Measurements from ENCODE around the gene SNX32. TPM values are rescaled to one million over a fixed set of nuclear protein-coding genes. Genes with fewer than 3 reads are reported as not detected.
A peak's percentile ranks its signal among the peaks of the same experiment; 100 is the strongest.

SNX32 gene
- total RNA-seq, 1 experiment from 2014 or later = not detected

GRCh38 chr11:65894034-65894591 lies 60.4 kb downstream of the SNX32 start:
- Histone ChIP-seq H3K4me3 (ENCODE audit: low read depth in 2 of 2, low read length in 2 of 2) (peak overlapping the region in 1 of 2 experiments; percentile 17; a peak in 2 of 4 replicates), H3K27ac (ENCODE audit: low read length) (peak overlapping the region; percentile 87), H3K4me1 (ENCODE audit: control insufficient read depth, insufficient read depth, low read length) (peaks cover 63% of the 10 kb centered on the region), H3K9me3 (ENCODE audit: control insufficient read depth, insufficient read depth, low read depth, low read length) (no peaks in the 10 kb centered on the region), H3K27me3 (ENCODE audit: control insufficient read depth, insufficient read depth, low read length) (no peaks in the 10 kb centered on the region), H3K36me3 (ENCODE audit: control insufficient read depth, insufficient read depth, low read length) (no peaks in the 10 kb centered on the region; the same call in 1 of the 2 replicates)
- 0 out of 4 replicates have a peak, but pooled peaks of 1 of the 2 experiments have one; percentile 21 for TF ChIP-seq REST (IDR thresholded peaks at IDR 0.05; ENCODE audit: insufficient read depth in 1 of 2, low read depth in 2 of 2, low read length in 1 of 2)
- TF ChIP-seq TCF7L2 (IDR thresholded peaks at IDR 0.05; ENCODE audit: low read depth, low read length) = 0 out of 2 replicates have a peak, but pooled peaks have one; percentile 32
- no peak for TF ChIP-seq SIN3A (IDR thresholded peaks at IDR 0.05; ENCODE audit: borderline replicate concordance, insufficient read depth, low read depth, low read length)
- peak; percentile 80 for TF ChIP-seq POLR2AphosphoS5 (IDR thresholded peaks at IDR 0.05; ENCODE audit: low read depth, low read length)
- no peak for DNase-seq (ENCODE audit: low read depth, low spot score)
- no TSS peak for BruUV-seq (replicated peaks)
- in situ Hi-C loops (cut with HindIII; ENCODE audit: low pct_unique_long_range_greater_than_20kb, low sequenced_read_pairs) = no loop called here
- CTCF ChIA-PET = no interaction called here
- intact Hi-C loops (cut with micrococcal nuclease; ENCODE audit: unreplicated experiment) = no loop called here
- ATAC-seq = no peak
- POLR2A ChIA-PET = interaction anchor here (0.5 to 1.1 kb wide), 5 partner anchors 18 to 226 kb away, joined by 3 to 12 read pairs (median 4); no protein-coding TSS in a partner anchor

GRCh38 chr11:65895482-65895981 lies 61.8 kb downstream of the SNX32 start:
- BruUV-seq (replicated peaks) = no TSS peak
- POLR2A ChIA-PET = interaction anchor here (0.6 to 4.4 kb wide), 5 partner anchors 16 to 379 kb away, joined by 3 to 37 read pairs (median 6); no protein-coding TSS in a partner anchor
- DNase-seq (ENCODE audit: low read depth, low spot score) = no peak
- no peak for ATAC-seq
- Histone ChIP-seq H3K36me3 (ENCODE audit: control insufficient read depth, insufficient read depth, low read length) (no peaks in the 10 kb centered on the region; the same call in 1 of the 2 replicates), H3K27ac (ENCODE audit: low read length) (peak overlapping the region; percentile 87), H3K4me1 (ENCODE audit: control insufficient read depth, insufficient read depth, low read length) (peaks cover 54% of the 10 kb centered on the region), H3K27me3 (ENCODE audit: control insufficient read depth, insufficient read depth, low read length) (no peaks in the 10 kb centered on the region), H3K4me3 (ENCODE audit: low read depth in 2 of 2, low read length in 2 of 2) (peak overlapping the region; percentile 82 to 89; a peak in 3 of 4 replicates), H3K9me3 (ENCODE audit: control insufficient read depth, insufficient read depth, low read depth, low read length) (no peaks in the 10 kb centered on the region)
- in situ Hi-C loops (cut with HindIII; ENCODE audit: low pct_unique_long_range_greater_than_20kb, low sequenced_read_pairs) = no loop called here
- TF ChIP-seq POLR2AphosphoS5 (IDR thresholded peaks at IDR 0.05; ENCODE audit: low read depth, low read length) (no peak; the same call in none of the 2 replicates), TCF7L2 (IDR thresholded peaks at IDR 0.05; ENCODE audit: low read depth, low read length) (no peak), REST (IDR thresholded peaks at IDR 0.05; ENCODE audit: insufficient read depth in 1 of 2, low read depth in 2 of 2, low read length in 1 of 2) (no peak), SIN3A (IDR thresholded peaks at IDR 0.05; ENCODE audit: borderline replicate concordance, insufficient read depth, low read depth, low read length) (no peak), CTCF (IDR thresholded peaks at IDR 0.05) (no peak)
- CTCF ChIA-PET = interaction anchor here (0.6 kb wide), 1 partner anchor 219 kb away, joined by 4 read pairs; no protein-coding TSS in a partner anchor
- intact Hi-C loops (cut with micrococcal nuclease; ENCODE audit: unreplicated experiment) = no loop called here

Measured in Panc1 (cell line).